Glomerular visceral epithelial cell (primary cell): ENCODE measurements around the gene MDH1.
"Not testable (repeated sequence)": the region's sequence is repeated elsewhere in the genome, so short reads cannot be mapped to it uniquely, and the experiment has no call there.

Source experiments
- DNase-seq: peaks from one replicate; pipeline ENCODE4 v3.0.0-alpha.2; 2016; ENCODE audit errors: extremely low spot score

Gene MDH1

GRCh38 chr2:63588385-63589147, at the start of gene MDH1, which contains the start of gene WDPCP:
Gene MDH1, plus strand, starts transcription at chr2:63588963. Its CDS starts 81 bp downstream, at chr2:63589044.
Gene WDPCP, minus strand, starts transcription at chr2:63588477. Its CDS starts 206 bp downstream, at chr2:63588271.
- peak; percentile 98 for DNase-seq

GRCh38 chr2:63539416-63540162, 49.2 kb upstream of the MDH1 start:
- no peak for DNase-seq

DNA sequence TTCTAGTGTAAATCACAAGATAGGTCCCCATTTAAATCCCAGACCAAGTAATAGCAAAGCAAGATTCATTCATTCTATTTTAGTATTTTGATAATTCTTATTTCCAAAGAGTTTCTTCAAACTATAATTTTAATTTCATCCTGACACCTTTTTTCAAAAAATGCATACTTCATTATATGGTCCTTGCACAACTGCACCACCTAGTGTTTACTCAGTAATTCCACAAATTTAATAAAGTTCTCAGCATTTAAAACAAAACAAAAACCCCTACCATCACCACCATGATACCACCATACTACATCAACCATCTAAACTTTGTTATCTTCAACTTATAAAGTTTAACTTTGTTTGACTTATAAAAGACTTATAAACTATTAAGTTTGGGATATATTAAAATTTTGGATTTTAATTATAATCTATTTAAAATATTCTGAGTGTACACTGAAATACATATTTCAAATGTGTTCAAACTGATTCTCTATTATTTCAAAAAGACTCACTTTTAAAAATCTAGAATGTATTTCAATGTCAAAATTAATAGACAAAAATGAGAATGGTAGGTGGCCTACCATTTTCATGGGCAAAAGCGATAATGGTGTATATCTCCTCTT, 44.6 kb upstream of the MDH1 start:
- DNase-seq, result peak; percentile 9

- DNase-seq, result no peak
Measured at GRCh38 chr2:63545023-63545422, 43.7 kb upstream of the MDH1 start.

DNA sequence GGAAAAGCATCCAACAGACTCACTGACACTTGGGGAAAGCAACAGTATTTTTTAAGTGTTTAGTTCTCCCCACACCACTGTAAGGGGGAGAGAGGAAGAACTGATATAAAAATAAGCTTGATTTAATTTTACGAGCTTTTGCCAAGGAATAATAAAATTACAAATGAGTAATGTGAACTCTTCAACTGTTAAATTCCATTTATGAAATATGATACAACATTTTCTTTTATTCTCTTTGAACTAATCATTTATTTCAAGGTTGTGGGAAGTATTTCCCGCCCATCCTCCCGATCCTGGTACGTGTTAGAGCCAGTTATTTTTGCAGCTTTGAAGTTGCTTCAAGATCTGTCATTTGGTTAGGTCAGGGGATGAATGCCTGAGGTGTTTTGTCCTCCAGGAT, 35.7 kb upstream of the MDH1 start:
- no peak for DNase-seq

DNA sequence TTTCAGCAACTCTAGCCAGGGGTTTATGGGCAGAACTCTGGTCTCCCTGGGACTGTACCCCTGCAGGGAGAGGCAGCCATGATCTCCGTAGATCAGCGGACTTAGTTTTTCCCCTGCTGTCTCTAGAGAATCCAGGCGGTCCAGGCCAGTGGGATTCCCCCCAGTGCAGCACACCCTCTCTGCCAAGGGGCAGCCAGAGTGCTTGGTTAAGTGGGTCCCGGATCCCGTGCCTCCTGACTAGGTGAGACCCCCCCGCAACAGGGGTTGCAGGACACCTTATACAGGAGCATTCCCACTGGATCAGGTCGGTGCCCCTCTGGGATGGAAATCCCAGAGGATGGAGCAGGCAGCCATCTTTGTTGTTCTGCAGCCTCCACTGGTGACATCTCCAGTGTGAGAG, 33.5 kb upstream of the MDH1 start:
- DNase-seq, result no peak

DNA sequence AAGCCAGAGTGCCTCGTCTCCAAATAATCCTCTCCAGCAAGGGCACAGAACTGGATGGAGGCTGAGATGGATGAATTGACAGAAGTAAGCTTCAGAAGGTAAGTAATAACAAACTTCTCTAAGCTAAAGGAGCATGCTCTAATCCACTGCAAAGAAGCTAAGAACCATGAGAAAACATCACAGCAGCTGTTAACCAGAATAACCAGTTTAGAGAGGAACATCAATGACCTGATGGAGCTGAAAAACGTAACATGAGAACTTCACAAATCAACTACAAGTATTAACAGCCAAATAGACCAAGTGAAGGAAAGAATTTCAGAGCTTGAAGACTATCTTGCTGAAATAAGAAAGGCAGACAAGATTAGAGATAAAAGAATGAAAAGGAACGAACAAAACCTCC, 32.8 kb upstream of the MDH1 start:
- no peak for DNase-seq

DNA sequence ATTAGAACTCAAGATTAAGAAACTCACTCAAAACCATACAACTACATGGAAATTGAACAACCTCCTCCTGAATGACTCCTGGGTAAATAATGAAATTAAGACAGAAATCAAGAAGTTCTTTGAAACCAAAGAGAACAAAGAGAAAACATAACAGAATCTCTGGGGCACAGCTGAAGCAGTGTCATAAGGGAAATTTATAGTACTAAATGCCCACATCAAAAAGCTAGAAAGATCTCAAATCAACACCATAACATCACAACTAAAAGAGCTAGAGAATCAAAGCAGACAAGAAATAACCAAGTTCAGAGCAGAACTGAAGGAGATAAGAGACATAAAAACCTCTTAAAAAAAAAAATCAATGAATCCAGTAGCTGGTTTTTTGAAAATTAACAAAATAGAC, 30.9 kb upstream of the MDH1 start:
- DNase-seq, result not testable (repeated sequence)

- not testable (repeated sequence) for DNase-seq
Measured at GRCh38 chr2:63558922-63559321, 29.8 kb upstream of the MDH1 start.

GRCh38 chr2:63562751-63563150, 26.0 kb upstream of the MDH1 start:
- no peak for DNase-seq

GRCh38 chr2:63569740-63570139, 19.0 kb upstream of the MDH1 start:
- DNase-seq, result no peak

- no peak for DNase-seq
Measured at GRCh38 chr2:63571291-63571690, 17.5 kb upstream of the MDH1 start.

DNA sequence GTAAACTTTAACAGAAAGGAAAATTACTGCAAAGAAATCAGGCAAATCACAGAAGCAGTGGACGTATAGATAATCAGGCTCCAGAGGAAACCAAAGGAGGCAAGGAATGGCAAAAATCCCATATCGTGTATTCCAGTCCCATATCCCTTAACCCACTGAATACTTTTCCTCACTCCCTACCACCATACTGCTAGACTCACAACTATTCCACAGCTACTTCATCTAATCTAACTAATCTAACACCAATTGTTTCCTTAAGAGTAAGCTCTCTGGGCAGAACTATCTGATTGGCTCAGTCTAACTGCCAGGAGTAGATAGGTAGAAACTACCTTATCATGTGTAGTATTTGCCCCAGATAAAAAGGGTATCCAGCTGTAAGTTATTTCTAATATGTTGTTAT, 16.8 kb upstream of the MDH1 start:
- DNase-seq, result no peak

DNA sequence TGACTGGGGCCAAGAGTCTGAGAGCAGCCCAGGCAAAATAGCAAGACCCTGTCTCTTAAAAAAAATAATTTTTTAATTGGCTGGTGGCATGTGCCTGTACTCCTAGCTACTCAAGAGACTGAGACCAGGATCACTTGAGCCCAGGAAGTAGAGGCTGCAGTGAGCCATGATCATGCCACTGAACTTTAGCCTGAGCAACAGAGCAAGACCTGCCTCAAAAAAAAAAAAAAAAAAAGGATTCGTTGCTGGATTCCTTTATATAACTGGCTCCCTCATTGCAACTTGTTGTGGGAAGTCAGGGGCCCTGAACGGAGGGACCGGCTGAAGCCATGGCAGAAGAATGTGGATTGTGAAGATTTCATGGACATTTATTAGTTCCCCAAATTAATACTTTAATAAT, 15.7 kb upstream of the MDH1 start:
- DNase-seq, result not testable (repeated sequence)

GRCh38 chr2:63573726-63574345, 14.9 kb upstream of the MDH1 start:
- not testable (repeated sequence) for DNase-seq

- no peak for DNase-seq
Measured at GRCh38 chr2:63576546-63576945, 12.2 kb upstream of the MDH1 start.

GRCh38 chr2:63578767-63579166, 10.0 kb upstream of the MDH1 start:
- DNase-seq, result no peak

DNA sequence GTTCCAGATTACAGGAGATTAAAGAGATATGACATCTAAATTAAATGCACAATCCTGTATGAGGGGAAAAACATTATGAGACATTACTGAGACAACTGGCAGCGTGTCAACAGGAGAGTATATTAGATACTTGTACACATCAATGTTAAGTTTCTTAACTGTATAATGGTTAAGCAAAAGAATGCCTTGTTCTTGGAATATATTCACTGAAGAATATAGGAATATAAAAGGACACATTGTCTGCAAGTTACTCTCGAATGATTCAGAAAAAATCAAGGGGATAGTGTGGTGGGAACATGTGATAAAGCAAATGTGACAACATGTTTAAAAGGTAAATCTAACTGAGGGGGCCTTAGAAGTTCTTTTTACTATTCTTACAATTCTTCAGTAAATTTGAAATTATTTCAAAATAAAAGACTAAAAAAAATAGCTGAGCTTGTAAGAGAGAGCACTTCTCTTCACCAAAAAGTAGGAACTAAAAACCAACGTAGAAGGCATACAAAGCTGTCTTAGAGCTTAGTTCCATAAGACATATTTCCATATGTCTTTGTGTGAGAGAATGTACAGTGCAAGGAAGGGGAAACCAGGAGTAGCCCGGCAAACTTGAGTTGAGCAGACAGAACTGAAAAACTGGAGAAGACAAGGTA, 8.0 kb upstream of the MDH1 start:
- DNase-seq, result no peak

DNA sequence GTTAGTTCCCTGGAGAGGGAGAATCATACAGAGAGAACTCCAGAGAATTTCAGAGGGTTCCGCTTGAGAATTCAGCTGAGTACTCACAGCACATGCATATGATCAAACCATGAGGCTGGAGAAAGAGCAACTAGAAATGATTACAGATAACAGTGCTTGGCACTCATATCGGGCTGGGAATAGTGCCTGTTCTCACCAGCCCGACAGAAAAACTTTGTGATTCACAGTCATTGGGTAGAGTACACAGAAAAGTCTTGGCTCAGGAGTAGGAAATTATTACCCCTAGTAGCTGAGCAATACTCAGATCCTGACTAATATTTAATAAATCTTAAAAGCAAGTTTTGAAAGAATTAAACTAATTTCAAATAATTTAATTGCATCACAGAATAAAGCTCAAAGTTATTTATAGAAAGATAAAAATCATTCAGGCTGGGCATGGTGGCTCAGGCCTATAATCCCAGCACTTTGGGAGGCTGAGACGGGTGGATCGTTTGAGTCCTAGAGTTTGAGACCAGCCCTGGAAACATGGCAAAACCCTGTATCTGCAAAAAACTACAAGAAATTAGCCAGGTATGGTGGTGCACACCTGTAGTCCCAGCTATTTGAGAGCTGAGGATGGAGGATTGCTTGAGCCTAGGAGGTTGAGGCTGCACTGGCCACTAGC, 7.3 kb upstream of the MDH1 start:
- peak; percentile 16 for DNase-seq

GRCh38 chr2:63582873-63583272, 5.9 kb upstream of the MDH1 start:
- DNase-seq, result no peak

DNA sequence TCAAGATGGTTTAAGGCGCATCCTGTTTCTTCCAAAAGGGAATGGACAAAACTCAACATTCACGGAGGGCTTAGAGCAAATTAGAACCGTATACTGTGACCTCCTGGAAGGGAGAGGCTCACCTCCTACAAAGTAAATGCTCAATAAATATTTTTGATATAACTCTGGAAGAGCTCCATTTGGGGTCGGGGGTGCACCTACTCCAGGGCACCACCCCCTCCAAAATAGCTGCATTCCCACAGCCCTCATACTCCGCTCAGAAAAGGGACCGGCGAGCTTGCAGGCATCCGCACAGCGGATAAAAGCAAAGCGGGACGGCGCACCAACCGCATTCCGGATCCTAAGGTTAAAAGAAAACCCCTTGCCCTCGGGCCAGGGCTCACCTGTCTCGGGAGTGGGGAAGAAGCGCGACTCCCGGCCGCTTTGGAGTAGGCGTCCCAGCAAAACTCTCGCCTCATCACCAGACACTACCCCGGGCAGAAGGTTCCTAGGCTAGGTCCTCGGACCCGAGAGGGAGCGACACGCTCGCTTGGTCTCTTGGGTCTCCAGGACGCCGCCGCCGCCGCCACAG, 864 bp upstream of the MDH1 start:
- DNase-seq, result peak; percentile 3
